Measurements from ENCODE around the gene CARD11. TPM values are rescaled to one million over a fixed set of nuclear protein-coding genes. Genes with fewer than 3 reads are reported as not detected.

Gene CARD11
- total and polyA plus RNA-seq, 3 donors from 2014 or later, result 2.9 to 3.9 (median 3.2) TPM

- no peaks in the 10 kb centered on the region for H3K9me3 ChIP-seq
- no peaks in the 10 kb centered on the region for H3K27me3 ChIP-seq
- DNase-seq, result peak; percentile 75
- no peaks in the 10 kb centered on the region for H3K4me1 ChIP-seq
- H3K27ac ChIP-seq, result no peak overlapping the region
- TF ChIP-seq, protein P1, sequence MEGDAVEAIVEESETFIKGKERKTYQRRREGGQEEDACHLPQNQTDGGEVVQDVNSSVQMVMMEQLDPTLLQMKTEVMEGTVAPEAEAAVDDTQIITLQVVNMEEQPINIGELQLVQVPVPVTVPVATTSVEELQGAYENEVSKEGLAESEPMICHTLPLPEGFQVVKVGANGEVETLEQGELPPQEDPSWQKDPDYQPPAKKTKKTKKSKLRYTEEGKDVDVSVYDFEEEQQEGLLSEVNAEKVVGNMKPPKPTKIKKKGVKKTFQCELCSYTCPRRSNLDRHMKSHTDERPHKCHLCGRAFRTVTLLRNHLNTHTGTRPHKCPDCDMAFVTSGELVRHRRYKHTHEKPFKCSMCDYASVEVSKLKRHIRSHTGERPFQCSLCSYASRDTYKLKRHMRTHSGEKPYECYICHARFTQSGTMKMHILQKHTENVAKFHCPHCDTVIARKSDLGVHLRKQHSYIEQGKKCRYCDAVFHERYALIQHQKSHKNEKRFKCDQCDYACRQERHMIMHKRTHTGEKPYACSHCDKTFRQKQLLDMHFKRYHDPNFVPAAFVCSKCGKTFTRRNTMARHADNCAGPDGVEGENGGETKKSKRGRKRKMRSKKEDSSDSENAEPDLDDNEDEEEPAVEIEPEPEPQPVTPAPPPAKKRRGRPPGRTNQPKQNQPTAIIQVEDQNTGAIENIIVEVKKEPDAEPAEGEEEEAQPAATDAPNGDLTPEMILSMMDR (IDR thresholded peaks at IDR 0.05), result no peak
- no peak for TF ChIP-seq POLR2A (IDR thresholded peaks at IDR 0.05)
- H3K36me3 ChIP-seq (ENCODE audit: low read depth, missing control alignments), result no peaks in the 10 kb centered on the region
- intact Hi-C loops (cut with DNase I; ENCODE audit: low total_unique reads), result no loop called here
- 70 to 73% methylated on average over 31 to 35 of the region's 35 CpGs for WGBS, 2 donors
- peak overlapping the region in 1 of 2 donors; percentile 42 for H3K4me3 ChIP-seq
These were observed 99.6 kb downstream of the CARD11 start for GRCh38 chr7:2943851-2944601.

DNA sequence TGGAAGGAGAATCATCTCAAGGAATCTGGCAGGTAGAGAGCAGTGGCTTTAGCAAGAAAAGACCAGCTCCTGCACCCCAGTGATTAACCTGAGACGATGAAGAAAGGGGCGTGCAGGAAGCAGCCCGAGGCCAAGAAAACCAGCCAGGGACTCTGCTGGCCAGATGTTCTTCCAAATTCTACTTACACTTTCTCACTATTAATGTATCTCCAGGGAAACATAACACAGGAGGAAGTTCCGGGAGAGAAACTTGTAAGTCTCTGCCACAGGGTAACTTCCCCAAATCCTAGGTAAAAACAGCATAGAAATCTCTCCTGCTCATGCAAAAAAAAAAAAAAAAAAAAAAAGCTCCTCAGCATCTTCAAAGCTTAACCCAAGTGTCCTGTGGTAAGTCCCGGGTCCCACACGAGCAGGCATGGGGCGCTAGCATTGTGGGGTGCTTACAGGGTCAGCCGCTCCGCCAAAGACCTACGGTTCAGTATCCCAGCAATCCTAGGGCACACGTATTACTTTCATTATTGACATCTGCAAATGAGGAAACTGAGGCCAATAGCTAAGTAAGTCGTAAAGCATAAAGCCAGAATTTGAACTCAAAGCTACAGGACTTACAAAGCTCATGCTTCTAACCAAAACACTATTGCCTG lies 102.3 kb downstream of the CARD11 start:
- H3K27ac ChIP-seq, result no peak overlapping the region
- H3K4me1 ChIP-seq, result no peaks in the 10 kb centered on the region
- intact Hi-C loops (cut with DNase I; ENCODE audit: low total_unique reads), result no loop called here
- WGBS, 2 donors, result 77 to 82% methylated on average over 12 of the region's 12 CpGs
- H3K9me3 ChIP-seq, result no peaks in the 10 kb centered on the region
- H3K27me3 ChIP-seq, result no peaks in the 10 kb centered on the region
- H3K4me3 ChIP-seq, result no peak overlapping the region
- H3K36me3 ChIP-seq (ENCODE audit: low read depth, missing control alignments), result no peaks in the 10 kb centered on the region
- DNase-seq, result no peak
- TF ChIP-seq, protein P1 (IDR thresholded peaks at IDR 0.05), result no peak
- TF ChIP-seq POLR2A (IDR thresholded peaks at IDR 0.05), result no peak

DNA sequence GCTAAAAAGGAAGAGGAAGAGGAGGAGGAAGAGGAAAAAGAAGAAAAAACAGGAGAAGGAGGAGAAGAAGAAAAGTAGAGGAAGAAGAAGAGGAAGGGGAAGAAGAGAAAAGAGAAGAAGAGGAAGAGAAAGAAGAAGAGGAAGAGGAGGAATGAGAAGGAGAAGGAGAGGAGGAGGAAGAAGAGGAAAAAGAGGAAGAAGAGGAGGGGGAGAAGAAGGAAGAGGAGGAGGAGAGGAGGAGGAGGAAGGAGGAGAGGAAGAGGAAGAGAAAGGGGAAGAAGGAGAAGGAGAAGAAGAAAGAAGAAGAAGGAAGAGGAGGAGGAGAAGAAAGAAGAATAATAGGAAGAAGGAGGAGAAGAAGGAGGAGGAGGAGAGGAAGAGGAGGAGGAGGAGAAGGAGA lies 103.2 kb downstream of the CARD11 start:
- no peaks in the 10 kb centered on the region for H3K27me3 ChIP-seq

DNA sequence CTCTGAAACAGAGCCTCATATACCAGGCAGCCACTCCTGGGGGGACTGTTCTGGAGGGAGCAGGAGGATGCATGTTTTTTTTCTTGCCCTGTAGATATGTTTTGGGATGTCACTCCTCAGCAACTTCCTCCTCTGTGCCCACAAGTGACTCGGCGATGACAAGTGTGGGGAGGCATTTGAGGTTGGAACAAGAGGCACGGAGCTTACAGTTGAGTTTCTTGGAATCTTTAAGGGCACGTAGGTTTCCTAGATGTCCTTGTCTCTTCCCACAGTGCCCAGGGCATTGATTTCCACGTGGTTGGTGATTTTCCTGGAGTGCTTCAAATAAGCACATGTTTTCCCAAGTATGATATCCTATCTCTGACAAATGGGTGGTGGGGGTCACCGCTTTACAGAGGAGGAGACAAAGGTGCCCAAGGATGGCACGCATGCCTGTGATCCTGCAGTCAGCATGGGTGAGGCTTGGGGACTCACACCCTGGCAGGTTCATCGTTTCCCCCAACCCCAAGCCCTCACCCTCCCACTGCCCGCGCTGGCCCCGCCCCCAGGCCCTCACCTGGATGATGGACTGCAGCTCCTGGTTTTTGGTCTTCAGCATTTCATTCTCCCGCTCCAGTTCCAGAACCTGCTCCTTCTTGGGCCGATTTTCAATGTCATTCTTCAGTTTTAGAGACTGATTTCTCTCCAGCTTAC lies 104.3 kb downstream of the CARD11 start:
- Histone ChIP-seq H3K27me3 (no peaks in the 10 kb centered on the region), H3K9me3 (no peaks in the 10 kb centered on the region), H3K27ac (no peak overlapping the region), H3K36me3 (ENCODE audit: low read depth, missing control alignments) (no peaks in the 10 kb centered on the region), H3K4me3 (no peak overlapping the region), H3K4me1 (no peaks in the 10 kb centered on the region)
- 90 to 91% methylated on average over 13 of the region's 13 CpGs for WGBS, 2 donors
- DNase-seq, result no peak
- TF ChIP-seq, protein P1 (IDR thresholded peaks at IDR 0.05), result no peak
- no peak for TF ChIP-seq POLR2A (IDR thresholded peaks at IDR 0.05)
- intact Hi-C loops (cut with DNase I; ENCODE audit: low total_unique reads), result no loop called here

More for the DNA sequence above, 103.2 kb downstream of the CARD11 start:
- intact Hi-C loops (cut with DNase I; ENCODE audit: low total_unique reads), result no loop called here
- DNase-seq, result no peak
- no peak for TF ChIP-seq POLR2A (IDR thresholded peaks at IDR 0.05)
- TF ChIP-seq, protein P1 (IDR thresholded peaks at IDR 0.05), result no peak
- H3K36me3 ChIP-seq (ENCODE audit: low read depth, missing control alignments), result no peaks in the 10 kb centered on the region
- no peaks in the 10 kb centered on the region for H3K4me1 ChIP-seq
- no peak overlapping the region for H3K27ac ChIP-seq
- H3K9me3 ChIP-seq, result no peaks in the 10 kb centered on the region
- H3K4me3 ChIP-seq, result no peak overlapping the region

All from testis (tissue), 3 donors.